Activated T-helper 1 cell treated with anti-CD3 and anti-CD28 coated beads, Interleukin-2, amount 50 U/mL, for 16 hours (primary cell): ENCODE measurements around the gene CCDC191.

Source experiments
- DNase-seq, 2 donors: peaks; one replicate each; pipeline ENCODE4 v3.0.0-alpha.2; 2020; ENCODE audit warnings: low read depth in 1 of 2, low spot score in 1 of 2

Gene CCDC191

GRCh38 chr3:113963879-113964278, 92.4 kb downstream of the CCDC191 start:
- no peak for DNase-seq

DNA sequence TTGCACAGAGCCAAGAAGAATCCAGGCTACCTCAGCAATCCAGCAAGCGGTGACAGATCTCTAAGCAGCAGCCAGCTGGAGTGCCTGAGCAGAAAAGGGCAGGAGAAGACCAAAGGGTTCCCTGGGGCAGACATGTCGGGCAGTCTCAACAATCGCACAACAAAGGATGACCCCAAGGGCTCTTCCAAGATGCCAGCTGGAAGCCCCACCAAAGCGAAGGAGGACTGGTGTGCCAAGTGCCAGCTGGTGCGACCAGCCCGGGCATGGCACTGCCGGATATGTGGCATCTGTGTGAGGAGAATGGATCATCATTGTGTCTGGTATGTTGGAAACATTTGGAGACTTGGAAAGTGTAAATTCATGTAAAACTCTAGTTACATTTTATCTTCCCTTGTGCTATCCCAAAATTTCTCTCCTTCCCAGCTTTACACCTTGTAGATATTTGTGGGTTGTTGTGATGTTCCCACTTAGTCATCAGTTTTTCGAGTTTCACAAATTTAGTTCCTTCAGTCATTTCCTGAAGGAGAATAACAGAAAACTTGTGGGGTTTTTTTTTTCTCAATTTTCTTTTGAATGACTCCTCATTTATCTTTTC, 102.1 kb downstream of the CCDC191 start:
- DNase-seq = no peak

DNA sequence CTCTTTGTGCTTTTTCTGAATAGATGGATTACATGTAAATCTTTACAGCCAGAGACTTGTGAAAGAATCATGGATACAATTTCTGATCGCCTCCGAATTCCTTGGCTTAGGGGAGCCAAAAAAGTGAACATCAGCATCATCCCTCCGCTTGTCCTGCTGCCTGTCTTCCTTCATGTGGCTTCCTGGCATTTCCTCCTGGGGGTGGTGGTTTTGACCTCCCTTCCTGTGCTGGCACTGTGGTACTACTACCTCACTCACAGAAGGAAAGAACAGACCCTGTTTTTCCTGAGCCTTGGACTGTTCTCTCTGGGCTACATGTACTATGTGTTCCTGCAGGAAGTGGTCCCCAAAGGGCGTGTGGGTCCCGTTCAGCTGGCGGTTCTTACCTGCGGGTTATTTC, 102.6 kb downstream of the CCDC191 start:
- no peak for DNase-seq

- no peak for DNase-seq
These were observed 103.4 kb downstream of the CCDC191 start for GRCh38 chr3:113952921-113953320.

- DNase-seq = peak in 1 of 2 donors; percentile 13
These were observed 108.1 kb downstream of the CCDC191 start for GRCh38 chr3:113948015-113948917.

GRCh38 chr3:113947372-113948014, 108.8 kb downstream of the CCDC191 start, which contains the start of gene ZDHHC23:
TSS of gene ZDHHC23 (plus strand) at chr3:113948013. CDS start at chr3:113948803, 790 bp downstream.
- DNase-seq = peak; percentile 30 to 66

DNA sequence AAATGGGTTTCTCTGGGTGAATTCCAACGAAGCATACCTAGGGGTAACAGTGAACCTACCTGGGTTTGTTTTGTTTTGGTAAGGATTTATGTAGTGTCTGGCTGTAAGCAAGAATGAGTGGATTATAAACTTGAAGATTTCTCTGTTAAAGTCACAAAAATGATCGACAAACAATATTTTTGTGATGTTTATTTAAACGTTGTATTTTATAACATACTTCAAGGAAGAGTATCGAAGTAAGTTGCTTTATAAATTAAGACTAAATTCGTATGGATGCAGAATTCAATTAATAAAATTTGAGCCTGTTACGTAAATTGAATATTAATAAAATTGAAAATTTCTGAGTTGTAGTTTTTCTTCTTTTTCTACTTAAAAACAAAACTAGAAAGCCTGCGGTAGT, 109.5 kb downstream of the CCDC191 start:
- DNase-seq = no peak

DNA sequence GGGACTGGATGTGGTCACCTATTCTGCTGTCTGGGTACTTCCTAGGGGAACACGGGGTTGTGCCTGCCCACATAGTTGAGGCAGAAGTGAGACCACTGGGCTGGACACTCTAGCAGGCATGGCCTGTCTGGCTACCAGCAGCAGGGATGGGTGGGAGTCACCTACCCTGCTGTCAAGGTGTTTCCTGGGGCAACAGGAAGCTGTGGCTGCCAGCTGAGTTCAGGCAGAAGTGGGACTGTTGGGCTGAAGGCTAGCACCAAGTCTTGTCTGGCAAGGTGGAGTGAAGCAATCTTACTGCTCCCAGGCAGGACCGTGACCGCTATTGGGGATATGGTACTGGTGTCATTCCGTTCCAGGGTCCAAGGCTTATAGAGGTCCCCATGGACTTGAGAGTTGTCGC, 128.8 kb downstream of the CCDC191 start:
- DNase-seq = no peak

DNA sequence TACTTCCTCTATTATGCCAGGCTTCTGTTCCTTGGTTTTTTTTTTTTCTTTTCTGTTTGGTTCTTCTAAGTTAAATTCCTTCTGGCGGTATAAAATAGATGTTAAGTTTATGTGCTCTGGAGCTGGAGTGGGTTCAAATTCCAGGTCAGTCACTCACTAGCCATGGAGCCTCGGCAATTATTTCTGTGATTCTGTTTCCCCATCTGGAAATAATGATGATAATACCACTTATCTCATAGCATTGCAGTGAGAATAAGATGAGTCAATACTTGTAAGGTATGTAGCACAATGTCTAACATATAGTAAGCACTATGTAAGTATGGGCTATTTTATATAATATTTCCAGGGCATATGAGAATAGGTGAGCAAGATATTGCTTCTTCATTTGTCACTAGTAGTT, 141.7 kb downstream of the CCDC191 start:
- DNase-seq = no peak
